Fibroblast of pulmonary artery (primary cell): ENCODE measurements around the gene IL1RL2.

Experiments used
- DNase-seq: peaks from one replicate; pipeline ENCODE4 v3.0.0-alpha.2; 2010; ENCODE audit warnings: low read depth
- H3K4me3 ChIP-seq: replicated peaks from 2 replicates; pipeline ENCODE4 v1.5.1; 2011; ENCODE audit warnings: low read depth, mild to moderate bottlenecking, control low read depth, low read length, moderate library complexity
- TF ChIP-seq, protein P1 (sequence below): IDR thresholded peaks from 2 replicates; pipeline ENCODE4 v1.5.1; 2011; ENCODE audit warnings: mild to moderate bottlenecking, control low read depth, low read length, inconsistent platforms; ENCODE audit errors: missing control alignments

The IL1RL2 gene

DNA sequence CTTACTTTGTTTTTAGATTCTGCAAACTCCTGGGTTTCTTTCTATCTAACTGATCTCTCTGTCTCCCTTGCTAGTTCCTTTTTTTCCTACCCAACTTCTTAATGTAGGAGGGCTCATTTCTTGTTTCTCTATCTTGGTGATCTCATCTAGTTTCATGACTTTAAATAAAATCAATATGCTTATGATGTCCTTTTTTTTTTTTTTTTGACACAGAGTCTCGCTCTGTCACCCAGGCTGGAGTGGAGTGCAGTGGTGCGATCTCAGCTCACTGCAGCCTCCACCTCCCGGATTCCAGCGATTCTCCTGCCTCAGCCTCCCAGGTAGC lies 82.3 kb downstream of the IL1RL2 start:
- TF ChIP-seq, protein P1, sequence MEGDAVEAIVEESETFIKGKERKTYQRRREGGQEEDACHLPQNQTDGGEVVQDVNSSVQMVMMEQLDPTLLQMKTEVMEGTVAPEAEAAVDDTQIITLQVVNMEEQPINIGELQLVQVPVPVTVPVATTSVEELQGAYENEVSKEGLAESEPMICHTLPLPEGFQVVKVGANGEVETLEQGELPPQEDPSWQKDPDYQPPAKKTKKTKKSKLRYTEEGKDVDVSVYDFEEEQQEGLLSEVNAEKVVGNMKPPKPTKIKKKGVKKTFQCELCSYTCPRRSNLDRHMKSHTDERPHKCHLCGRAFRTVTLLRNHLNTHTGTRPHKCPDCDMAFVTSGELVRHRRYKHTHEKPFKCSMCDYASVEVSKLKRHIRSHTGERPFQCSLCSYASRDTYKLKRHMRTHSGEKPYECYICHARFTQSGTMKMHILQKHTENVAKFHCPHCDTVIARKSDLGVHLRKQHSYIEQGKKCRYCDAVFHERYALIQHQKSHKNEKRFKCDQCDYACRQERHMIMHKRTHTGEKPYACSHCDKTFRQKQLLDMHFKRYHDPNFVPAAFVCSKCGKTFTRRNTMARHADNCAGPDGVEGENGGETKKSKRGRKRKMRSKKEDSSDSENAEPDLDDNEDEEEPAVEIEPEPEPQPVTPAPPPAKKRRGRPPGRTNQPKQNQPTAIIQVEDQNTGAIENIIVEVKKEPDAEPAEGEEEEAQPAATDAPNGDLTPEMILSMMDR = no peak
- DNase-seq = no peak
- H3K4me3 ChIP-seq = no peak overlapping the region

DNA sequence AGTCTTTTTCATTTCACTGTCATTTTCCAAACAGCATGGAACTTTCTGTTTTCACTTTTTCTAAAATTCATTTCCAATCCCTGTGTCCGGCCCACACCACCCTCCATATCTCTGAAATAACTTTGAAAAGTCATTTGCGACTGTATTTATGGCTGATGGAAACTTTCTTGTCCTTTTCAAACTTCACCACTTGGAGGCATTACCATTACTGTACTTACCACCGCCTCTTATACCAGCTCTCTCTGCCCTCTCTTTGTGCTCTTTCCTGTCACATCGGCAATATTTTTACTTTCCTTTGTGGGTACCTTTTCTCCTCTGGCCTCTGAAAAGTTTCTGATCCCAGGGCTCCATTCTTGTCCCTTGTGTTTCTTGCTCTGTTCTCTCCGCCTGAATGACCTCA lies 85.0 kb downstream of the IL1RL2 start:
- DNase-seq = no peak
- TF ChIP-seq, protein P1 = no peak

DNA sequence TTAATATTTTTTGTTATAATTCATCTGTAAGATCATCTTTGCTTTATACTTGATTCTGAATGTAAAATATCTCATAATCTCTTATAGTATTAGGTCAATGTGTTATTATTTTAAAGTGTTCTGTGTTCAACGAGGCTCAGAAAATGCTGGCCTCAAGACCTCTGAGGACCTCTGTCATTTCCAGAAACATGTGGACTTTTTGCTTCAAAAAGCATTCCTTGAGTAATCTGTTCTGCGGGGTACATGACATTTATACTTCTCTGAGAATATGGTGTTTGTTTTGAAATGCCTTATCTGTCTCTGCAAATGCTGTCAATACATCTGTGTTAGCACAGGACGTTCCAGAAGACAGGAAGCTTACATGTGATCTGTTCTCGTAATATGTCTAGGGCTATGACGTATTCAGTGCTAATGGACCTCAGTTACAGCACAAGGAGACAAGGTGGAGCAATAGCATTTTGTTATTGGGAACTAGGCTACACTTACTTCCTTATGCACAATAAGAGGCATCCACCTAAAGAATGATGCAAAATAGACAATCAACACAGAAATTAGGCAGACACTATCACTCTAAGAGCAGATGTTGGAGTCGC lies 86.9 kb downstream of the IL1RL2 start:
- H3K4me3 ChIP-seq = no peak overlapping the region
- TF ChIP-seq, protein P1 = no peak
- DNase-seq = peak; percentile 99

More for the DNA sequence above, 85.0 kb downstream of the IL1RL2 start:
- H3K4me3 ChIP-seq = no peak overlapping the region

DNA sequence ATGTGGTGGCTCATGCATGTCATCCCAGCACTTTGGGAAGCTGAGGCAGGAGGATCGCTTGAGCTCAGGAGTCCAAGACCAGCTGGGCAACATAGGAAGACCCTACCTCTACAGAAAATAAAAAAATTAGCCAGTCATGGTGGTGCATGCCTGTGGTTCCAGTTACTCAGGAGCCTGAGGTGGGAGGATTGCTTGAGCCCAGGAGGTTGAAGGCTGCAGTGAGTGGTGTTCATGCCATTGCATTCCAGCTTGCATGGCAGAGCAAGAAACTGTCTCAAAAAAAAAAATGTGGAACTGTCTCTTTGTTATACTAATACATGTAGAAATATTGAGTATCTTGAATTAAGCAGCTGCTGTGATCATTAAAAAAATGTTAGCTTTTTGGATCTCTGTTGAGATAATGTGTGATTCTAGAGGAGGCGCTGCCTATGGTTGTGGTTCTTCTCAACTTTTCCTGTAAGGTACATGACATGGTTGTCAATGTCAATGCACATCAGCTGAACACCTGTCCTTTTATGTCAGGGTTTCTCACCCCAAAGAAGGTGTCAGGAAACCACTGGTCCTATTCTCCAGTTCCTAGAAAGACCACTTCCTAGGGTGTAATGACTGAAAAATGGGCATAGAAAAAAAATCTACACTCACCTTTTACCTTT lies 89.9 kb downstream of the IL1RL2 start:
- no peak for DNase-seq
- TF ChIP-seq, protein P1 = no peak
- no peak overlapping the region for H3K4me3 ChIP-seq

DNA sequence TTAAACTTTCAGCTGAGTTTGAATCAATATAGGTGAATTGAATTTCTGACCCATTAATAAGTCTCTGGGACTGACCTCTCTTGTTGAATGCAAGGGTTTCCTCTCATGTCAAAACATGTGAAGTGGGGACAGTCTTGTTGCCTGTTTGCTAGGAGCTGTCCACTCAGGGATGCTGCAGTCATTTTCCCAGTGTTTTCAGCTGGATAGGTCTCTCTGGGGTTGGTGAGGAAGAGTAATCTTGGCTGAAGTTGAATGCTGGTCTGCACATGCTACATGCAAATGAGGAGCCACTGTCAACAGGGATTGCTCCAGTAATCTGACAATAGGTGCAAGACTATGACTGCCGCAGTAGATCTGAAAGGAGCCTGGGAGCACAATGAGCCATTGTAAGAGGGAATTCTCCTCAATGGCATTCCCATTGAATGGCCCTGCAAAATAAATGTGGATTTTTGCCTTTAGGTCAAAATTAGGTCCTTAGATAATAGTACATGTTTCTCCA lies 90.4 kb downstream of the IL1RL2 start:
- DNase-seq = no peak
- TF ChIP-seq, protein P1 = no peak
- H3K4me3 ChIP-seq = no peak overlapping the region

DNA sequence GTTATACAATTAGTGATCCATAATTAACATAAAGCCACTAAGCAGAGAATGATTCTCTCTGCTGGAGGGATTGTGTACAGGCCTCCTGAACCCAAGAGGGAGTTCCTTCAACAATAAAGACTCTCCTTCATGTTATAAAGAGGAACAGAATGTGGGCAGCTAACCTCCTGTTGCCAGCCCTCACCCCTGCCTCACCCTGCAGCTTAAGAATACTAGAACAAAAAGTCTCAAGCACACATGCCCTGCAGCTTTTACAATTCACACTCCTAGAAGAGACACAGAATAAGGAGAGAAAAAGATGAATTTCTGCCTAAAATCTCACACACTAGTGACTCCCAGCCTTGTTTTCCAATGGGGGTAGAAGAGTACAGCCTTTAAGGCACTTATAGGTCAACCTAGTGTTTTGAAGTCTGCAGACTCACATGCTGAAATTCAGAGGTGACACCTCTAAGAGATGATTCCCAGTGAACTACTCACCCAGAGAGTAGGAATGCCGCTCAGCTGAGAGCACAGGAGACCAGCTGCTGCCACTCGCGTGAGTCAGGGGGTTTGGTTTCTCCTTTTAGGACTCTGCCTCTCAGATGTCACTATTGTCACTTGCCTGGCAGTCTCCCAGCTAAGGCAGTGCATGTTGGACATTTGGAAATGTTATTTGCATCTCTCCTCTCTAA lies 92.0 kb downstream of the IL1RL2 start:
- H3K4me3 ChIP-seq = no peak overlapping the region
- DNase-seq = no peak
- TF ChIP-seq, protein P1 = no peak
